HG03575 (cell line): ENCODE results near the gene DYNLRB1.

Experiments
- ATAC-seq: cut with Tn5 transposase; IDR thresholded peaks from one replicate; pipeline ENCODE4 v1.9.1; 2021; ENCODE audit not compliant: unreplicated experiment, insufficient number of reproducible peaks, low FRiP score; ENCODE audit errors: extremely low read depth

Gene DYNLRB1

DNA sequence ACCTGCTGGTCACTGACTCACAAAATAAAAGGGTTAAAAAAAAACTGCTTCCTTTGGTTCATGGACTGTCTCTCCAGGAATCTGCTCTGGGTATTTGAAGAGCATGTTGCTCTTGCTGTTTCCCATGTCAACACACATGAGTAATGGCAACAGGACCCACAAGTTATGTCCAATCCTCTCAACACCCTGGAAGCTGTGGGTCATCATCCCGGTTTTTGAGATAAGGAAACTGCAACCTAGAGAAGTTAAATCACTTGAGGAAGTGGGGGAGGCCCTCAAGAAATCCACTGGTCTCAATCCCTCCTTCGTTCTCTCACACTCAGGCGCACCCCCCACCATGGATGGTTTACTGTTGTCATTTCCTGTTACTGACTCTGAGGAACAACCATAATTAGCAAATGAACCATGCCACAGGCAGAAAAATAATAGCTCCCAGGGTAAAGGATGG is 54.7 kb downstream of the DYNLRB1 start:
- no peak for ATAC-seq

DNA sequence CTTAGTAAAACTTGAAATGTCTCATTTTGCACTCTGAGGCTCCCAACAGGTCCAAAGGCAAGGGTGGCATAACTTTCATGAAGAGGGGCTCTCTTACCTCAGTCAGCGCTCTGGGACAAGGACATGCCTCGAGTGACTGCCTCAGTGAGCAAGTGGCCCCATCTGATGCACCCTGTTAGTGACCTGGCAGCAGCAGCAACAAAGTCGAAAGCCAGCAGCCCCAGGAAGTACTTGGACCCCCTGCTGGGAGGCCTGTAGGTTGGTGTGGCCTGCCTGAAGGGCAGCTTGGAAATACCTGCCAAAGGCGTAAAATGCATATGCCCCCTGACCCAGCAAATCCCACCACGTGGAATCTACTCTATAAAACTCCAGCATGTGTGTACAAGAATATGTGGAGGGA is 55.5 kb downstream of the DYNLRB1 start:
- no peak for ATAC-seq

DNA sequence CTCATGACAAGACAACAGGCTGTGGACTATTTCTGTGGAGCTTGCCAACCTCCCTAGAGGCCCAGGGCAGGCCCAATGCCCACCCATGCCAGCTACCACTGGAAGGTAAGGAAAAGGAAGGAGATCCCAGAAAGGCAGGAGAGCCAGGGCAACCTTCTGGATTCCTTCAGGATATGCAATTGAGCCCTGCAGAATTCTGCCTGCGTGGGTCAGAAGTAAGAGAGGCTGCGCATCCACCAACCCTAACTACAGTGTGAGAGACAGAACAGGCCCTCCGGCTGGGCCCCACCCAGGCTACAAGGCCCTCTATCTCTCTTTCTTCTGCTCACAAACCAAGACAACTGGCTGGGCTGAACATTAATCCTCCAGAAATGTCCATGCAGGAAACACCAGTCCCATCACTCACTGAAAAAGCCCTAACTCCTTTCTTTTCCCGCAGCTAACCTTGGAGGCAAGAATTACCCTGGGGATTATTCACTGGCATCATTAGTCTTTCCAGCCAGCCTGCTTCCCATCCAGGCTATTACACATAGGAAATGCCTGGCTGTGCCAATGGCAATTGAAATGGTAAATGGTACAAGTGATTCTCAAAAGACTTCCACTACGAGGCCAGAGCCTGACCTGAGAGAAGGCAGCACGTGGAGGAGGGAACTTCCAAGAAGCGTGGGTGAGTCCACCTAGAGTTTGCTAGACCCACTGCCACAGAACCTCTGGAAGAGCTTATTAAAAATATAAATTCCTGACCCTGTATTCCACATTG is 57.5 kb downstream of the DYNLRB1 start:
- no peak for ATAC-seq

GRCh38 chr20:34574426-34574825 is 58.2 kb downstream of the DYNLRB1 start:
- ATAC-seq: no peak

GRCh38 chr20:34574861-34575260 is 58.6 kb downstream of the DYNLRB1 start:
- ATAC-seq: no peak

DNA sequence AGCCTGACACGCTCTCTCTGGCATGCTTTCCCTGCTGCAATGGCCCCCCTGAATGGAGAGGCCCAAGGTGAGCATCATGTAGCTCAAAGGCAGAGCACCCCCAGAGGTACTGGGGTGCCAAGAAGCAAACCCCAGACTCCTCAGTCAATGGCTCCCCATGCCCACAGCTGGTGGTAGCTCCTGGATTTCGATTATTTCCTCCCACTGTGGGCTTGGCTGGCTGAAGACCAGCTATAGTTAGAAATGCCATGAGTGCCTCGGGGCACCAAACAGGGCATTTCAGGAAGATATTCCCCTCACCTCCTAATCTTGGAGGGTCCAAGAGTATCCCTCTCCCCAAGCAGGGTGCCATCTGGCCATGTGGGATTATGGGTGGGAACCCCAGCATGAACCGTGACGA is 59.0 kb downstream of the DYNLRB1 start:
- ATAC-seq: no peak

DNA sequence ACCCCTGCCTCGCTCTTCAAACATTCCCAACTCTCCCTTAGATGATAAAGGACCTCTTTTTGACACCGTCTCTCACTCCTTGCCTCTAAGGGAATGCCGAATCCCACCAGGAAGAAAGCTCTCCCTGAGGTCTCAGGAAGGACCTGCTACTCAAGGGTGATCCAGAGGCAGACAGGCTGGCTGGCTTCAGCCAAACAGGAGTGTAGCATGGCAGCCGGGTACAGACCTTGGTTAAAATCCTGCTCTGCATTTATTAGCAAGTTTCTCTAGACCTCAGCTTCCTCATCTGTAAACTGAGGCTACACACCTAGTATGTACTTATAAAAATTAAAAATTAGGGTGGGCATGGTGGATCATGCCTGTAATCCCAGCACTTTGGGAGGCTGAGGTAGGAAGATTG is 59.5 kb downstream of the DYNLRB1 start:
- ATAC-seq: no peak

DNA sequence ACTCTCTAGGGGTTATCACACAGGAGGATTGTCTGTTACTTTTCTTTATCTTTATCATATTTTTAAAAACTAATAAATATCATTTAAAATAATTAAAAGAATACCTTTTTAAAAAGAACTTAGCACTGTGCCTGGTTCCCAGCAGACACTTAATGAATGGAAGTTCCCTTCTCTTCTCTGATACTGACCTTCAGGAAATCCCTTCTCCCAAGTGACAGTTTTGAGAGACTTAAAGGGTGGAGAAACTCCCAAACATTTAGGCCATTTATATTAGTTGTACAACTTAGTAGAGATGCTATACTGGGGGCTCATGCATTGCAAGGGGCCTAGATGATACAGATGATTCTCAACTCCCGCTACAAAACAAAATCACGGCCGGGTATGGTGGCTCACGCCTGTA is 60.8 kb downstream of the DYNLRB1 start:
- ATAC-seq: no peak

DNA sequence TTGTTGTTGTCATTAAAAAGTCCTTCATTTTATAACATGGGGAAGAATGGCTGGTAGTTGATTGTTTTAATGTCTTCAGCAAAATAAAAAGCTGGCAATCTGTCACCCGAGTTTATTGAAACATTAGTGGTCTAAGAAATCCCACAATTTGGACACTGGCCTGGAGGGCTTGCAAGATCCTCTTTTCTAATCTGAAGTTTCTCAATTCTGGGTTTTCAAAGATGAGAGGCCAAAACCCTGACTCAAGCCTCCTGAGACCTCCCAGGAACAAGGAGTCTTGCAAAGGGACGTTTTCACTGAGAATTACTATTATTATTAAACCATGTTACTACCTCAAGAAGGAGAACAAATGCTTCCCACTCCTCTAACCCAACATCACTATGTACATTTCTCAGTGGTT is 61.8 kb downstream of the DYNLRB1 start:
- no peak for ATAC-seq

- no peak for ATAC-seq
Observed at GRCh38 chr20:34578521-34578920, 62.3 kb downstream of the DYNLRB1 start.

DNA sequence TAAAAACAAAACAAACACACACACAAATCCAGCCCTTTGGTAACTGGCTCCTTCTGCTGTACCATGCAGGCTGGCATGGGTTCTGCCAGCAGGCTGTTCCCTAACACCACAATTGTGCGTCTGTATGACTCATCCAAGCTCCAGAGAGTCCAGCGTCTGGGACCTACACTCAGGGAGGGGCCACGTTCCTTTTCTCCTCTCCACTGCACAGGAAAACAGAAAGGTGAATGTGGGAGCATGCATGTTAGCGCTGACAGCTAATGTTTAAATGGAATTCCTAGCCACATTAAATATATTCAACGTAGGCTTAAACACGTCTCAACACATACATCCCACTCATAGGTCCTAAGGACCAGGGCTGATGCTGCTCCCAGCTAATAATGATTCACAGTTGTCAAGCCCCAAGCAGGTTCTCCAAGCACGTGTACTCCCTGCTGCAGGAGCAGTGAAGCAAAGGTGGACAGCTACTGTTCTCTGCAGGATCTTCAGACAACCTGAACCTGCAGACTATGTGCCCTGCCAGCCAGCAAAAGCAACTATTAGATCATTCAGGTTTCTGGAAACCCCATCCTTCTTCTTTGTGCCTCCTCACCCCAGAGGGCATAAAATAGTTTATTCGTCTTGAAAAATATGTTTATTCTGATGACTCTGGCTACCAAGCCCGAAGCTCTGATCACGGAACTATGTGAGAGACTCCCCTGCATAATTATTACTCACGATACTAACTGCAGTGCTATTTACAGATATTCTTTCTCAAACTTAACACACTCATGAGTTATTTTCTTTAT is 63.2 kb downstream of the DYNLRB1 start:
- no peak for ATAC-seq

DNA sequence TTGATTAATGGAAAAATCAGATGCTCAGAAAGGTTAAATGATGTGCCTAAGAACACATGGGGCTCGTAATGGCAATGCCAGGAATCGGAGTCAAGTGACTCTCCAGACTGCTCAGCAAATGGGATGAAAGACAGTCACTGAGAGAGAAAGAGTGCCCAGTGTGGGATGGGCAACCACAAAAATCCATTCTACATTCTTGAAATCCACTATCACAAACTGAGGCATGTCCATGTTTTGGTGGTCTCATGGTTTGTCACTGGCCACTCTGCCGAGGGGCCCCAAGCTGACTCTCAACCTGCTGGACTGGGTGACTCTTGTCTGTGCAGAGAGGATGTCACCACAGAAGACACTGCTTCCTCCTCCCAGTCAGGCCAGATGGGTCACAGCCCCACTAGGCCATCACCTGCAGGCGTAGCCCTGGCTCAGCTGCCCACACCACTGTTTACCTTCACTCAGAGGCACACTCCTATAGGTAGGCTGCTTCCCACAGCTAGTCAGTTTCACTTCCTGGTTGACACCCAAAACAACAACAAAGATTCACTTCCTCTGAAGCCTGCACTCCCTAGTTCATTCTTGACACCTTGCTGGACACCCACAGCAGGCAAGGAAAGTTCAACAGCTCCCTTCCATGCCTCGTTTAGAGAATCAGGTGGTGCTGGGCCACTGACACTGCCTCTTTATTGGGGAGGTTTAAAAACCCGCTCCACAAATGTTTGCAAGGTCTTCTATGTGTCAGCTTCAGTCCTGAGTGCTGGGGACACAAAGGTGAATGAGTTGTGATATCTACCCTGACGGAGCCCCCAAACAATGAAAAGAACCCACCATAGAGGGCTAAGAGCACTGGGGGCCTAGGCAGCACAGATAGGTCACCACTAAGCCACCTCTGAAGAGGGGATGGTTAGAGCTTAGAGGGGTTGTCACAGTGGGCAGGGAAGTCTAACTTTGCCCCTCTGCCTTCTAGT is 64.0 kb downstream of the DYNLRB1 start:
- no peak for ATAC-seq

- ATAC-seq: no peak
Observed at GRCh38 chr20:34581341-34582184, 65.3 kb downstream of the DYNLRB1 start.

DNA sequence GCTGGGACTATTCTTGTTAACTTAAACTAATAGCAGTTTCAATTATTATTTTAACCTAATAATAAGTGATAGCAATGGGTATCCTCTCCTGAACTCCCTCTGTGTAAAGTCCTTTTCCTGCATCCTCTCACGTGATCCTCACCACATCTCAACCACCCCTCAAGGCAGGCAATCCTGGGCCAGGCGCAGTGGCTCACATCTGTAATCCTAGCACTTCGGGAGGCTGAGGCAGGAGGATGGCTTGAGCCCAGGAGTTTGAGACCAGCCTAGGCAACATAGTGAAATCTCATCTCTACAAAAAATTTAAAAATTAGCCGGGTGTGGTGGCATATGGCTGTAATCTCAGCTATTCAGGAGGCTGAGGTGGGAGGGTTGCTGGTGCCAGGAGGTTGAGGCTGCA is 66.0 kb downstream of the DYNLRB1 start:
- ATAC-seq: no peak

DNA sequence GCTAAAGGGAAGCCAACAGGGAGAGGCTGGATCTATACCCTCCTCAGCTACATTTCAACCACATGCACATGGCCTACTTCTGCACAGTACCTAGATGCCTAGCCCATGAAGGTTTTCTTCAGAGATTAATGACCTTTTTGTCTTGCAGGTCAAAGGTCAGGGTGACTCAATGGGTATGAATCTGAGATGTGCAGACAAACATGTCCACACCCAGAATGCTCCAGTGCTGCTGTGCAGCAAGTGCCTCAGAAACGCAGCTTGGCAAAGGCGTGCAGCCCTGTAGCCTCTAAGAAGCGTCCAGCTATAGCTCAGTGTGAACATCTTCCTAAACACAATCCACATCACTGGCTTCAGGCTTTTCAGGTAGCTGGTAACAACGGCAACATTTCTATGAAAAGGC is 66.7 kb downstream of the DYNLRB1 start:
- no peak for ATAC-seq

DNA sequence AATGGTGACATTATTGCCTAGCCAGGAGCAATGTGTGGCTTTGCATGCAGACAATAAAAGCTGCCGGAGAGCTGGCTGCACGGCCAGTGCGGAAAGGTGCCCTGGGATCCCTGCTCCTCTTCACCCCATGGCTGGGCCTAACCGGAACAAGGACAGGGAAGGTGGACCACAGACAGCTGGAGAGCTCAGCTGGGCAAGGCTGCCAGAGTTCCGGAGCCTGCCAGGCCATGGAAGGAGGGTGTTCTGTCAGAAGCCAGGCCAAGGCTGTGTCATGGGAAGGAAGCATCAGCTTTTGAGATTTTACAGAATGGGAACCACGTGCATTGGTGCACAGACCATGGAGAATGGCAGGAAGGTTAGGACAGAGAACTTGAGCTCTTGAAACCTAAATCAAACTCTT is 67.3 kb downstream of the DYNLRB1 start:
- ATAC-seq: no peak

GRCh38 chr20:34585019-34585418 is 68.8 kb downstream of the DYNLRB1 start:
- ATAC-seq: no peak

DNA sequence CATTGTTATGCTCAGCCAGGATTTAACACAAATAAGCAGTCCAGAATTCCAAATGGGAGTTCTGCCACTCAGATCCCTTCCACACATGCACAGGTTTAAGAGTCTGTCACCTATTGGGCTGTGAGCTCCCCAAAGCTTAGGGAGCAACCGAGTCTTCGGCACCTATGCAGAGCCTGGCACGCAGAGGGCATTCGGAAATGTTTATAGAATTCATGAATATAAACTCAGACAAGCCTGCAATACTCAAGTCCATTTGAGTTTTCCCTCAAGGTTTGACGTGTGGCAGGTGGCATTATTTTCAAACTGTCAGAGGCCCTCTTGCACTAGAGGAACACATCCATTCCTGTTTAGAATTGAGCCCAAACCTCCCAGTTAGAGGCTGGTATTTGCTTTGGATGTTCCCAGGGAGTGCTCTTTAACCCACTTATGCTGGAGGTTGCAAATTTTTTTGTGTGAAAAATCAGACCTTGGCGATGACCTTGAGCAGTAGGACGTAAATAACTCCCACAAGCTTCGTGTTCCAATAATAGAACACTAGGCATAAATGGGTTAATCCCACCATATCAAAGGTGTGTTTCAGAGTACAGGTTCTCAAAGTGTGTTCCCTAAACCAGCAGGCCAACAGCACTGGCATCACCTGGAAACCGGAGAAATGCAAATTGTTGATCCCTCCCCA is 70.4 kb downstream of the DYNLRB1 start:
- ATAC-seq: no peak
